Superior temporal gyrus (tissue), 1 donor: Measurements from ENCODE around the gene DHRS2.

Experiments used
- DNase-seq: peaks from one replicate; pipeline ENCODE4 v3.0.0-alpha.2; 2016; ENCODE audit errors: extremely low spot score

The DHRS2 gene

GRCh38 chr14:23694085-23694948 is 58.2 kb downstream of the DHRS2 start:
- DNase-seq = no peak
